ENCODE data around the gene MLLT10. TPM values are rescaled to one million over a fixed set of nuclear protein-coding genes. Genes with fewer than 3 reads are reported as not detected.
"Not testable (repeated sequence)": the region's sequence is repeated elsewhere in the genome, so short reads cannot be mapped to it uniquely, and the experiment has no call there.

MLLT10 gene
- total and polyA plus RNA-seq, 10 of the 15 experiments (the other 5 are each of a cell fraction or from before 2014, with no cell fraction given): 8.7 to 61.1 (median 28.5) TPM

DNA sequence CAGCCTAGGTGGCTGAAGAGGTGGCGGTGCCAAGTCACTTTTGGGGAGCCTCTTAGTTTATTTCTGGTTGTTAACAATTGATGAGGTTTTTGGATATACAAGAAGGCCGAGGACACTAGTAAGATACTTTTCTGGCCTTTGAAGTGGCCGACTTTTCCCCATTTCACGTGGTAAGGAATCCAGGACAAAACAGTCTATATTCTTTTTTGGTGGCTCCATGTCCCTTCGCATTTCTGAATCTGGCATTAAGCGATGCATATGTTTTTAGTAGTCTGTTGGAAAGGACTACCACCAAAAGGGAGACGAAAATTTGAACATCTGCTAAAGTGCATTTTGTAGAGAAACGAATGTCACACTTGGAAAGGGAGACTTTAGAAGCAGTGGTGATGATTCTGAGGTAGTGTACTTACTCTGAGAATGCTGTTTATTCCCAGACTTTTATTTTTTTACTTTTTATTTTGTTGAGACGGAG is 1.5 kb downstream of the MLLT10 start:
- intact Hi-C loops (cut with micrococcal nuclease; ENCODE audit: unreplicated experiment): no loop called here
- Histone ChIP-seq H3K36me3 (ENCODE audit: control insufficient read depth in 2 of 2, insufficient read depth in 2 of 2, low read length in 1 of 2) (peaks cover 0 to 6% of the 10 kb centered on the region in 2 experiments; a peak in 2 of 4 replicates), H3K27ac (ENCODE audit: control insufficient read depth, insufficient read depth) (no peak overlapping the region; the same call in 1 of the 2 replicates), H3K4me2 (ENCODE audit: control insufficient read depth, insufficient read depth) (peak overlapping the region; percentile 80), H2AFZ (ENCODE audit: control insufficient read depth, low read depth, low read length) (no peak overlapping the region), H4K20me1 (ENCODE audit: control insufficient read depth, insufficient read depth) (no peaks in the 10 kb centered on the region), H3K4me3 (peak overlapping the region; percentile 88), H3K79me2 (ENCODE audit: control insufficient read depth, insufficient read depth, low read length) (peaks cover 26% of the 10 kb centered on the region), H3K27me3 (replicated peaks in 1 of 2; ENCODE audit: control insufficient read depth in 2 of 2, insufficient read depth in 2 of 2, low read length in 1 of 2) (no peaks in the 10 kb centered on the region), H3K9me3 (replicated peaks; ENCODE audit: control insufficient read depth, insufficient read depth, low read length) (no peaks in the 10 kb centered on the region), H3K4me1 (ENCODE audit: control insufficient read depth, insufficient read depth, low read length) (no peaks in the 10 kb centered on the region; the same call in 1 of the 2 replicates), H3K9ac (ENCODE audit: control insufficient read depth, insufficient read depth, low read length) (peak overlapping the region; percentile 55; the same call in 1 of the 2 replicates)
- no peak for FAIRE-seq
- in situ Hi-C loops (cut with MboI): no loop called here
- TF ChIP-seq CEBPB (IDR thresholded peaks at IDR 0.05; ENCODE audit: borderline replicate concordance in 1 of 2, low read depth in 2 of 2, low read length in 2 of 2) (no peak), MXI1 (IDR thresholded peaks at IDR 0.05; ENCODE audit: low read depth, low read length) (no peak), CREB1 (IDR thresholded peaks at IDR 0.05; ENCODE audit: low read depth) (no peak), NFYB (IDR thresholded peaks at IDR 0.05; ENCODE audit: insufficient read depth, low read depth, low read length) (no peak), HDAC2 (IDR thresholded peaks at IDR 0.05) (no peak)
- TF ChIP-seq, protein P1, sequence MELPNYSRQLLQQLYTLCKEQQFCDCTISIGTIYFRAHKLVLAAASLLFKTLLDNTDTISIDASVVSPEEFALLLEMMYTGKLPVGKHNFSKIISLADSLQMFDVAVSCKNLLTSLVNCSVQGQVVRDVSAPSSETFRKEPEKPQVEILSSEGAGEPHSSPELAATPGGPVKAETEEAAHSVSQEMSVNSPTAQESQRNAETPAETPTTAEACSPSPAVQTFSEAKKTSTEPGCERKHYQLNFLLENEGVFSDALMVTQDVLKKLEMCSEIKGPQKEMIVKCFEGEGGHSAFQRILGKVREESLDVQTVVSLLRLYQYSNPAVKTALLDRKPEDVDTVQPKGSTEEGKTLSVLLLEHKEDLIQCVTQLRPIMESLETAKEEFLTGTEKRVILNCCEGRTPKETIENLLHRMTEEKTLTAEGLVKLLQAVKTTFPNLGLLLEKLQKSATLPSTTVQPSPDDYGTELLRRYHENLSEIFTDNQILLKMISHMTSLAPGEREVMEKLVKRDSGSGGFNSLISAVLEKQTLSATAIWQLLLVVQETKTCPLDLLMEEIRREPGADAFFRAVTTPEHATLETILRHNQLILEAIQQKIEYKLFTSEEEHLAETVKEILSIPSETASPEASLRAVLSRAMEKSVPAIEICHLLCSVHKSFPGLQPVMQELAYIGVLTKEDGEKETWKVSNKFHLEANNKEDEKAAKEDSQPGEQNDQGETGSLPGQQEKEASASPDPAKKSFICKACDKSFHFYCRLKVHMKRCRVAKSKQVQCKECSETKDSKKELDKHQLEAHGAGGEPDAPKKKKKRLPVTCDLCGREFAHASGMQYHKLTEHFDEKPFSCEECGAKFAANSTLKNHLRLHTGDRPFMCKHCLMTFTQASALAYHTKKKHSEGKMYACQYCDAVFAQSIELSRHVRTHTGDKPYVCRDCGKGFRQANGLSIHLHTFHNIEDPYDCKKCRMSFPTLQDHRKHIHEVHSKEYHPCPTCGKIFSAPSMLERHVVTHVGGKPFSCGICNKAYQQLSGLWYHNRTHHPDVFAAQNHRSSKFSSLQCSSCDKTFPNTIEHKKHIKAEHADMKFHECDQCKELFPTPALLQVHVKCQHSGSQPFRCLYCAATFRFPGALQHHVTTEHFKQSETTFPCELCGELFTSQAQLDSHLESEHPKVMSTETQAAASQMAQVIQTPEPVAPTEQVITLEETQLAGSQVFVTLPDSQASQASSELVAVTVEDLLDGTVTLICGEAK (IDR thresholded peaks at IDR 0.05; ENCODE audit: borderline replicate concordance): no peak
- TF ChIP-seq, protein P2, sequence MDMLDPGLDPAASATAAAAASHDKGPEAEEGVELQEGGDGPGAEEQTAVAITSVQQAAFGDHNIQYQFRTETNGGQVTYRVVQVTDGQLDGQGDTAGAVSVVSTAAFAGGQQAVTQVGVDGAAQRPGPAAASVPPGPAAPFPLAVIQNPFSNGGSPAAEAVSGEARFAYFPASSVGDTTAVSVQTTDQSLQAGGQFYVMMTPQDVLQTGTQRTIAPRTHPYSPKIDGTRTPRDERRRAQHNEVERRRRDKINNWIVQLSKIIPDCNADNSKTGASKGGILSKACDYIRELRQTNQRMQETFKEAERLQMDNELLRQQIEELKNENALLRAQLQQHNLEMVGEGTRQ (IDR thresholded peaks at IDR 0.05; ENCODE audit: borderline replicate concordance, low read depth, low read length): no peak
- RAD21 ChIA-PET (ENCODE audit: unreplicated experiment): interaction anchor here (0.5 kb wide), 1 partner anchor 418 kb away, joined by 4 read pairs; no protein-coding TSS in a partner anchor
- CTCF ChIA-PET: no interaction called here
- SMC1A ChIA-PET (ENCODE audit: uncharacterized antibody, unreplicated experiment): interaction anchor here (0.6 kb wide), 1 partner anchor 33 kb away, joined by 3 read pairs; no protein-coding TSS in a partner anchor
- no peak for DNase-seq (ENCODE audit: low read depth, low spot score)
- POLR2A ChIA-PET: interaction anchor here (0.8 to 1.0 kb wide), 2 partner anchors 9 to 15 kb away, joined by 3 to 4 read pairs; no protein-coding TSS in a partner anchor
- BruUV-seq (replicated peaks): TSS peak; percentile 56
- 30% methylated on average over 9 of the region's 9 CpGs for WGBS (ENCODE audit: insufficient coverage, insufficient replicate concordance, low lambda C conversion rate, missing lambda C conversion rate)
- no peak for ATAC-seq

DNA sequence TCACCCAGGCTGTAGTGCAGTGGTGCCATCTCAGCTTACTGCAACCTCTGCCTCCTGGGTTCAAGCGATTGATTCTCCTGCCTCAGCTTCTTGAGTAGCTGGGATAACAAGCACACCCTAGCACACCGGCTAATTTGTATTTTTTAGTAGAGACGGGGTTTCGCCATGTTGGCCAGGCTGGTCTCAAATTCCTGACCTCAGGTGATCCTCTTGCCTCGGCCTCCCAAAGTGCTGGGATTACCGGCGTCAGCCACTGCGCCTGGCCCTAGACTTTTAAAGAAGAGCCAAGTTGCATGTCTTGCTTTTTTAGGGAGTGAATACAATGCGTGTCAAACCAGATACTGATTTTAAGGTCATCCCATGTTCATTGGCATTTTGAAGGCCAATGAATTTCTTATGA is 1.9 kb downstream of the MLLT10 start:
- Histone ChIP-seq H3K4me2 (ENCODE audit: control insufficient read depth, insufficient read depth) (peak overlapping the region; percentile 80), H3K79me2 (ENCODE audit: control insufficient read depth, insufficient read depth, low read length) (peaks cover 26% of the 10 kb centered on the region), H3K4me3 (peak overlapping the region; percentile 88; the same call in 1 of the 2 replicates)
- H3K27me3 ChIP-seq (replicated peaks in 1 of 2; ENCODE audit: control insufficient read depth in 2 of 2, insufficient read depth in 2 of 2, low read length in 1 of 2); H3K4me1 ChIP-seq (ENCODE audit: control insufficient read depth, insufficient read depth, low read length); H3K27ac ChIP-seq (ENCODE audit: control insufficient read depth, insufficient read depth); H4K20me1 ChIP-seq (ENCODE audit: control insufficient read depth, insufficient read depth); SMC1A ChIA-PET (ENCODE audit: uncharacterized antibody, unreplicated experiment); DNase-seq (ENCODE audit: low read depth, low spot score); intact Hi-C loops (cut with micrococcal nuclease; ENCODE audit: unreplicated experiment); H3K9ac ChIP-seq (ENCODE audit: control insufficient read depth, insufficient read depth, low read length); ATAC-seq; H3K36me3 ChIP-seq (ENCODE audit: control insufficient read depth in 2 of 2, insufficient read depth in 2 of 2, low read length in 1 of 2); FAIRE-seq; H3K9me3 ChIP-seq (replicated peaks; ENCODE audit: control insufficient read depth, insufficient read depth, low read length); in situ Hi-C loops (cut with MboI); BruUV-seq (replicated peaks); H2AFZ ChIP-seq (ENCODE audit: control insufficient read depth, low read depth, low read length): not testable (repeated sequence)
- 98% methylated on average over 9 of the region's 9 CpGs for WGBS (ENCODE audit: insufficient coverage, insufficient replicate concordance, low lambda C conversion rate, missing lambda C conversion rate)
- ChIA-PET POLR2A (interaction anchor here (0.8 to 1.6 kb wide), 2 partner anchors 9 to 13 kb away, joined by 3 to 4 read pairs; no protein-coding TSS in a partner anchor), CTCF (interaction anchor here (1.2 kb wide), 1 partner anchor 26 kb away, joined by 4 read pairs; no protein-coding TSS in a partner anchor), RAD21 (ENCODE audit: unreplicated experiment) (interaction anchor here (0.5 kb wide), 1 partner anchor 417 kb away, joined by 4 read pairs; no protein-coding TSS in a partner anchor)

All from GM12878 (cell line).